Spleen (tissue), 3 donors: Measurements from ENCODE around the gene KRTAP3-1.

Source experiments
- POLR2A ChIP-seq, 3 donors: fragments of 450-650 bp; IDR thresholded peaks; one replicate each; pipeline ENCODE4 v1.5.1; 2017; ENCODE audit warnings: antibody characterized with exemption in 3 of 3, mild to moderate bottlenecking in 1 of 3
- POLR2AphosphoS5 ChIP-seq, 3 donors: sonication (generic); formaldehyde crosslinking; IDR thresholded peaks; one replicate each; pipeline ENCODE4 v1.5.1; 2017; ENCODE audit warnings: antibody characterized with exemption in 3 of 3

GRCh38 chr17:40967582-40967981, 41.3 kb downstream of the KRTAP3-1 start:
- TF ChIP-seq POLR2AphosphoS5 (IDR thresholded peaks at IDR 0.05), result no peak
- no peak for TF ChIP-seq POLR2A (IDR thresholded peaks at IDR 0.05)
